ENCODE measurements around the gene DPEP2NB.
"Not testable (repeated sequence)": the region's sequence is repeated elsewhere in the genome, so short reads cannot be mapped to it uniquely, and the experiment has no call there.

The DPEP2NB gene, protein sequence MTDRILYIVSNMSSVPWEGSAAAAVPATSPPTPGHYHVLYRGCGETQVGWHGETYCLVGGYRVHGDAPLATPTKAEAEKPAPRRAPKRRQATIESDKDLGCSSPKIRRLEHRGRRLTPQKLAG

DNA sequence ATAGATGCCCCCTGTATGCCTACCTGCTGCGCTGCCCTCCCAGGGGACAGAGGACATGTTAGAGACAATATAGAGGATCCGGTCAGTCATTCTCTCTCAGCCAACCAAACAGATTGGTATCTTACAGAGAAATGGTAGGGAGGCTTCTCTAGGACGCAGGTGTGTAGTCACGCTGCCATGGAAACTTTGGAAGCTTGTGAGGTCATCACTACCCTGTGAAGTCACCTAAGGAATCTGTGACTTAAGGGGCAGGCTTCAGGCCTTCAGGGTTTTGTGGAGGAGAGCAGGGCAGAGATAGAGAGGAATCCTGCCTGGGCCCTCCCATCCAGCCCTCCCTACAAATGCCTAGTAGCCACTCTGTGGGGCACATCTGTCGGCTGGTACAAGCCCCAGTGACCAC lies at the start of gene DPEP2NB:
Gene DPEP2NB, minus strand, starts transcription at position 231 of the 400 bp plus-strand sequence. Its CDS starts 141 bp downstream, at position 90.
- no peak for DNase-seq

GRCh38 chr16:68064791-68065365 lies 49.2 kb upstream of the DPEP2NB start:
- DNase-seq = peak; percentile 78

DNA sequence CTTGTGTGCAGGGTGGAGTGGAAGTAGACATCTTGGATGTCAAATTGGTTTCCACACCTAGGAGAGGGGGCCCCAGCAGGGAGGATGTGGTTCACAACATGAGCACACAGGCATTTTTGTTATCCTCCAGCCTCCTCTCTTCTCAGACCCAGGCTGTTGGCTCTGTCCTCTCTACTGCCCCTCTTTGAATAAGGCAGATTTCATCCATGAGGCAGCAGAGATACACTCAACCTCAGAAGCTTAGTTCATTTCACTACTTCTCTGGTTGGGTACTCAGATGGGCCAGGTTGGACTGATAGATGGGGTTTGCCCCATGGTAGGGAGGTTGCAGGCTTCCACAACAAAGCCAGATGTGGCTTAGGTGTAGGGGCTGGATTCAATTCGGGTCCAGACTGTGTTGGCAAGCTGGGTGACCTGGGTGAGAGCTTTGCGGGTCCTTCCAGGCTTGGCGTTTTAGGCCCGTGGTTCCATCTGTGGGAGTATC lies 47.2 kb upstream of the DPEP2NB start:
- DNase-seq = no peak

DNA sequence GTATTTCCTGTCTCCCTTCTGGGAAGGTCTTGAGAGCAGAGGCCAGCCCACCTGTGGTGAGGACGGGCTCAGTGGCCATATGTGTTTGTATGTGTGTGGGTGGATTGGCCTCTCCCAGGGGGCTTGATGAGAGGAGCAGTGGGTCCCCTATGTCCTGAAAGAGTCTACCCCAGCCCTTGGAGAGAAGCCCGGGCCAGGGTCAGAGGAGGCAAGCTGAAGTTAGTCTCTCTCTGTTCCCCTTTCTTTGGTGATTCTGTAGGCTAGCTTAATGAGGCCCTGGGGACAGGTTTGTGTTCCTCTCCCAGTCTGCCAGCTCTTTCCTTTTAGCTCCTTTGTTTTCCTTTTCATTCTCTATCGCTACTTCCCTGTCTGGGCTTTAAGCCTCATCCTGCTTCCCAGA lies 45.7 kb upstream of the DPEP2NB start:
- no peak for DNase-seq

GRCh38 chr16:68059804-68060203 lies 44.1 kb upstream of the DPEP2NB start:
- DNase-seq = no peak

DNA sequence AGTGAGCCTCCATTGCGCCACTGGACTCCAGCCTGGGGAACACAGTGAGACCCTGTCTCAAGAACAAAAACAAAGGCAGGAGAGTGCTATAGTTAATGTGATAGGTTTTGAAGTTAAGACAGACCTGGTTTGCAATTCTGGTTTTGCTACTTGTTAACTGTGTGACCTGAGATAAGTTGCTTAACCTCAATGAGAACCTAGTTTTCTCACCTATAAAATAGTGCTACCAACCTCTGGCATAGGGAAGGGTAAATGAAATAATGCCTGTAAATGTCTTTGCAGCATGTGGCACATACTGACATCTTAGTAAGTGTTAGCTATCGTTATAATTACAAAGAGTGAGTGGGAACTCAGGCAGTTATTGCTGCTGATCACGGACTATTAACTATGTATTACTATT lies 39.7 kb upstream of the DPEP2NB start:
- no peak for DNase-seq

GRCh38 chr16:68049449-68049848 lies 33.7 kb upstream of the DPEP2NB start:
- DNase-seq = peak; percentile 58

GRCh38 chr16:68047987-68048386 lies 32.3 kb upstream of the DPEP2NB start:
- no peak for DNase-seq

DNA sequence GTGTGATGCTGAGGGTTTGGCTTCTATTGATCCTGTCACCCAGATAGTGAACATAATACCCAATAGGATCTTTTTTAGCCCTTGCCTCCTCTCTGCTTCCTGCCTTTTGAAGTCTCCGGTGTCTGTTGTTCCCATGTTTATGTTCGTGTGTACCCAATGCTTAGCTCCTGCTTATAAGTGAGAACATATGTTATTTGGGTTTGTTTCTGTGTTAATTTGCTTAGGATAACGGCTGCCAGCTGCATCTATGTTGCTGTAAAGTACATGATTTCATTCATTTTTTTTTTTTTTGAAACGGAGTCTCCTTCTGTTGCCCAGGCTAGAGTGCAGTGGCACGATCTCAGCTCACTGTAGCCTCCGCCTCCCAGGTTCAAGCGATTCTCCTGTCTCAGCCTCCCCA lies 30.4 kb upstream of the DPEP2NB start:
- DNase-seq = no peak

GRCh38 chr16:68041783-68042182 lies 26.1 kb upstream of the DPEP2NB start:
- DNase-seq = peak; percentile 80

- peak; percentile 77 for DNase-seq
Measured at GRCh38 chr16:68040506-68041288, 25.0 kb upstream of the DPEP2NB start.

DNA sequence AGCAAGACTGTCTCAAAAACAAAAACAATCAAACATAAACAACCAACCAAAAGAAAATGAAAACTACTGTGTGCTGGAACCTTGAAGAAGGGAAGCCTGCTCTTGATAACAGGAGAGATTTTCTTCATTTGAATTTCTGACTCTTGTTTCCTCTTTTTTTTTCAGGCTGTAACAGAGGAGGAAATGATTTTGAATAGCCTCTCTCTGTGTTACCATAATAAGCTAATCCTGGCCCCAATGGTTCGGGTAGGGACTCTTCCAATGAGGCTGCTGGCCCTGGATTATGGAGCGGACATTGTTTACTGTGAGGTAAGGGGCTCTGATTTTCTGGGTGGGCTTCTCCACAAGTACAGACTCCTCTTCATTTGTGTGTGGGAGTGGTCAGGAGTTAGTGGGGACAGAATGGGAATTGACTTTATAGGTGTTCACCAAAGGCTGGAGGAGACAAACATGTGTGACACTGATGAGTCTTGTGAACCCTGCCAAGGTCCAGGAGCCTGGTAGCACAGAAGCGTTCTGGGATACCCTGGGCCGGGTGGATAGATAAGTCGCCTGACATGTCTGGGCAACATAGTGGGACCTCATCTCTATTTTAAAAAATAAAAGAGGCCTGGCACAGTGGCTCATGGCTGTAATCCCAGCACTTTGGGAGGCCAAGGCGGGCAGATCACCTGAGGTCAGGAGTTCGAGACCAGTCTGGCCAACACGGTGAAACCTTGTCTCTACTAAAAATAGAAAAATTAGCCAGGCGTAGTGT lies 22.3 kb upstream of the DPEP2NB start:
- no peak for DNase-seq

GRCh38 chr16:68035227-68035626 lies 19.5 kb upstream of the DPEP2NB start:
- no peak for DNase-seq

DNA sequence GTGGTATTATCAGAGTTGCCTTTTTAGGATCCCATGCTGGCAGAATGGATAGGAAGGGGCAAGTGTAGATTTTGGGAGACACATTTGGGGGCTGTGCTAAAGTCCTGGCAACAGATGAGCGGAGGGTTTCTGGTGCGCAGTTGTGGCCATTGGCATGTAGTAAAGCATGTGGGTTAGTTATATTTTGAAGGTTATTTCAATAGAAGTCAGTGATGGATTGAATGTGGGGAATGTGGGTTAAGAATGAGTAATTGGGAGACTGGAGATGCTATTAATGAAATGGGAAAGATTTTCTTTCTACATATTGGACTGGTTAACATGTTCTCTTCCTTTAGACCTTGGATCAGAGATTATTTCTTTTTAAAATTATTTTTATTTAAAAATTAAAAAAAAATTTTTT lies 17.4 kb upstream of the DPEP2NB start:
- no peak for DNase-seq

- no peak for DNase-seq
Measured at GRCh38 chr16:68031951-68032350, 16.2 kb upstream of the DPEP2NB start.

- DNase-seq = not testable (repeated sequence)
Measured at GRCh38 chr16:68030108-68030507, 14.4 kb upstream of the DPEP2NB start.

DNA sequence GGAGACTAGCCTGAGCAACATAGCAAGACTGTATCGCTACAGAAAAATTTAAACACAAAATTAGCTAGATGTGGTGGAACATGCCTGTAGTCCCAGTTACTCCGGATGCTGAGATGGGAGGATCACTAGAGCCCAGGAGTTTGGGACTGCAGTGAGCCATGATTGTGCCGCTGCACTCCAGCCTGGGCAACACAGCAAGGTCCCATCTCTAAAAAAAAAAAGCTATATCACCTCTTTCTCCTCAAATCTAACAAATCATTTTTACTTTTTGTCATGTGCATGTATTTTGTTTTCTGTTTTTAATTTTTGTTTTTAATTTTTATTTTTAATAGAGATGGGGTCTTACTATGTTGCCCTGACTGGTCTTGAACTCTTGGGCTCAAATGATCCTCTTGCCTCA lies 13.3 kb upstream of the DPEP2NB start:
- no peak for DNase-seq

- DNase-seq = peak; percentile 96
Measured at GRCh38 chr16:68022728-68023537, 7.2 kb upstream of the DPEP2NB start, which contains the start of the genes DDX28 and DUS2. TSS of gene DDX28 (minus strand) at chr16:68023232. CDS start at chr16:68023202, 30 bp downstream. TSS of gene DUS2 (plus strand) at chr16:68023284. CDS start at chr16:68038024, 14,740 bp downstream.

DNA sequence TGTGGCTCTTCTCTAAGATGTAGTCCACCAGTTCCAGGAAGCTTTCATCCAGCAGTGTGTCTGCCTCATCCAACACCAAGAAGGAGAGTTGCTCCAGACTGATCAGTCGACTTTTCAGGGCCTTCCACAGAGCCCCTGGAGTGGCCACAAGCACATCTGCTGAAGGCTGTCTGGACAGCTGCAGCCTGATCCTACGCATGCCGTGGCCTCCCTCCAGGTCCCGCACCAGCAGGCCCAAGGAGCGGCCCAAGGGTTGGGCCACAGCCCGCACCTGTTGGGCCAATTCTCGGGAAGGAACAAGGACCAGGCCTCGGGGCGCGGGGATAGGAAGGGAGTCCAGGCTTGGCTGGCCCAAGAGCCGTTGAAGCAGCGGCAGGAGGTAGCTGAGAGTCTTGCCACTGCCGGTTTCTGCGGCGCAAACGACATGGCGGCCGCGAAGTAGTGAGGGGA lies 6.6 kb upstream of the DPEP2NB start:
- DNase-seq = no peak

GRCh38 chr16:68021490-68021889 lies 5.8 kb upstream of the DPEP2NB start:
- DNase-seq = no peak

DNA sequence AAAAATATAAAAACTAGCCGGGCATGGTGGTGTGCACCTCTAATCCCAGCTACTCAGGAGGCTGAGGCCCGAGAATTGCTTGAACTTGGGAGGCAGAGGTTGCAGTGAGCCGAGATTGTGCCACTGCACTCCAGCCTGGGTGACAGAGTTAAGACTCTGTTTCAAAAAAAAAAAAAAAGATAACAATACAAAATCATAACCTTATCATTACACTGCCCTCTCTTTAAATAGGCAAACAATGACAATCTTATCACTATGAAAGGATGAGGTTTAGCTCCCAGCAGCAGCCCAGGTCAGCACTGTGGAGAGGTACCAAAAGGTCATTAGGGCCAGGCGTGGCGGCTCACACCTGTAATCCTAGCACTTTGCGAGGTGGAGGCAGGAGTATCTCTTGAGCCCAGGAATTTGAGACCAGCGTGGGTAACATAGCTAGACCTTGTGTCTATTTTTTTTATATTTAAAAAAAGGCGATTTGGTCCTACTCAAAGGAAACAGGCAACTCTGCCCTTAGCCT lies 3.5 kb upstream of the DPEP2NB start:
- no peak for DNase-seq

DNA sequence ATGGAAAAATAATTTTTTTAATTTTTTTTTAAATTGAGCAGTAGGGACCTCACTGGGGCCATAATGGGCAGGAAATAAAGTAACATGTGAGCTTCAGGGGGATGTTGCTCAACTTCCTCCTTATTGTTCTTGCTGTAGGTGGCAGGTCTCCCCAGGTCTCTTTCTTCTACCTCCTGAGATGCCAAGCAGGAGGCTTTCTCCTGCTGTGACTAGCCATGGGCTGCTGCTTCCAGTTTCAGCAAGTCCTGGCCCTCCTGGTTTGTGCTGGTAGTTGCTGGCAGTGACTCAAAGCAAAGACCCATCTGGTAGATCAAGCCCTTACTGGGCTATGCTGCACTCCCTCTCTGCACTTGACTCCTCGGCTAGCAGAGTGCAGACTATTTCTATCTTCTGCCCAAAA lies 2.3 kb downstream of the DPEP2NB start:
- DNase-seq = no peak
